GM19351 (cell line): Measurements from ENCODE around the gene F10.
"Not testable (repeated sequence)": the region's sequence is repeated elsewhere in the genome, so short reads cannot be mapped to it uniquely, and the experiment has no call there.

Source experiments
- ATAC-seq: cut with Tn5 transposase; IDR thresholded peaks from one replicate; pipeline ENCODE4 v1.9.1; 2021; ENCODE audit warnings: mild to moderate bottlenecking, moderate library complexity; ENCODE audit not compliant: unreplicated experiment

The F10 gene

GRCh38 chr13:113098162-113098732 lies 24.4 kb upstream of the F10 start:
- ATAC-seq: no peak

DNA sequence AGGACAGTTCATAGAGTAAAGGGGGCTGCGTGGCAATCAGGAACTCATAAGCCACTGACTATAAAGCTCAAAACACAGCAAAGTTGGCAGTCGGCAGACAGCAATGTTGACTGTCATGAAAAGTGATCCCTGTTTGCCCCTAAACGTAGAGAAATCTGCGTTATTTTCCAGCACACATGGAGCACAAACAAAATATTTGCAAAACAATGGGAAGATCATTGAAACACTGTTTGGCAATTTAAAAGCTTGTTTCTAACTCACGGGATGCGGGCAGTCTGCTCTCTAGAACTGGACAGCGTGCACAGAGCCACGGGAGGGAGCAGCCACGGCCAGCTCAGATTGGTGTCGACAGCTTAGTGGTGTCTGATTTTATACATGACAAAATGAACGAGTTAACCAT lies 23.5 kb upstream of the F10 start:
- ATAC-seq: no peak

- ATAC-seq: not testable (repeated sequence)
These were observed 20.3 kb upstream of the F10 start for GRCh38 chr13:113102302-113102701.

- no peak for ATAC-seq
These were observed 19.9 kb upstream of the F10 start for GRCh38 chr13:113102727-113103126.

- ATAC-seq: no peak
These were observed 19.0 kb upstream of the F10 start for GRCh38 chr13:113103646-113104045.

DNA sequence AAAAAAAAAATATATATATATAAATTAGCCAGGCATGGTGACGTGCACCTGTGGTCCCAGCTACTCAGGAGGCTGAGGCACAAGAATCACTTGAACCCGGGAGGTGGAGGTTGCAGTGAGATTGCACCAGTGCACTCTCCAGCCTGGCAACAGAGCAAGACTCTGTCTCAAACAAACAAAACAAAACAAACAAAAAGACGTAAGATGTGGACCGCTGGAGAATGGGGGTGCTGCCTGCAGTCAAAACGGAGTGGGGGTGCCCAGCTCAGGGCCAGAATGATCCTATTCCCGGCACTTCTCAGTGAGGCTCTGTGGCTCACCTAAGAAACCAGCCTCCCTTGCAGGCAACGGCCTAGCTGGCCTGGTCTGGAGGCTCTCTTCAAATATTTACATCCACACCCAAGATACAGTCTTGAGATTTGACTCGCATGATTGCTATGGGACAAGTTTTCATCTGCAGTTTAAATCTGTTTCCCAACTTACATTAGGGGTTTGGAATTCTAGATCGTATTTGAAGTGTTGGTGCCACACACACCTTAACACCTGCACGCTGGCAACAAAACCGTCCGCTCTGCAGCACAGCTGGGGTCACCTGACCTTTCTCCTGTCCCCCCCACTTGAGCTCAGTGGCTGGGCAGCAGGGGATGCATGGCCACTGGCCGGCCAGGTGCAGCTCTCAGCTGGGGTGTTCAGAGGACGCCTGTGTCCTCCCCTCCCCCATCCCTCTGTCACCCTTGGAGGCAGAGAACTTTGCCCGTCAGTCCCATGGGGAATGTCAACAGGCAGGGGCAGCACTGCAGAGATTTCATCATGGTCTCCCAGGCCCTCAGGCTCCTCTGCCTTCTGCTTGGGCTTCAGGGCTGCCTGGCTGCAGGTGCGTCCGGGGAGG lies 17.3 kb upstream of the F10 start, which contains the start of gene F7:
TSS of gene F7 (plus strand) at position 760 of the 889 bp plus-strand sequence. CDS start at position 811, 51 bp downstream.
- no peak for ATAC-seq

GRCh38 chr13:113105921-113106452 lies 16.6 kb upstream of the F10 start:
- no peak for ATAC-seq

GRCh38 chr13:113106711-113107351 lies 15.8 kb upstream of the F10 start:
- ATAC-seq: no peak

- not testable (repeated sequence) for ATAC-seq
These were observed 14.1 kb upstream of the F10 start for GRCh38 chr13:113108521-113108920.

- no peak for ATAC-seq
These were observed 13.2 kb upstream of the F10 start for GRCh38 chr13:113109151-113110047.

DNA sequence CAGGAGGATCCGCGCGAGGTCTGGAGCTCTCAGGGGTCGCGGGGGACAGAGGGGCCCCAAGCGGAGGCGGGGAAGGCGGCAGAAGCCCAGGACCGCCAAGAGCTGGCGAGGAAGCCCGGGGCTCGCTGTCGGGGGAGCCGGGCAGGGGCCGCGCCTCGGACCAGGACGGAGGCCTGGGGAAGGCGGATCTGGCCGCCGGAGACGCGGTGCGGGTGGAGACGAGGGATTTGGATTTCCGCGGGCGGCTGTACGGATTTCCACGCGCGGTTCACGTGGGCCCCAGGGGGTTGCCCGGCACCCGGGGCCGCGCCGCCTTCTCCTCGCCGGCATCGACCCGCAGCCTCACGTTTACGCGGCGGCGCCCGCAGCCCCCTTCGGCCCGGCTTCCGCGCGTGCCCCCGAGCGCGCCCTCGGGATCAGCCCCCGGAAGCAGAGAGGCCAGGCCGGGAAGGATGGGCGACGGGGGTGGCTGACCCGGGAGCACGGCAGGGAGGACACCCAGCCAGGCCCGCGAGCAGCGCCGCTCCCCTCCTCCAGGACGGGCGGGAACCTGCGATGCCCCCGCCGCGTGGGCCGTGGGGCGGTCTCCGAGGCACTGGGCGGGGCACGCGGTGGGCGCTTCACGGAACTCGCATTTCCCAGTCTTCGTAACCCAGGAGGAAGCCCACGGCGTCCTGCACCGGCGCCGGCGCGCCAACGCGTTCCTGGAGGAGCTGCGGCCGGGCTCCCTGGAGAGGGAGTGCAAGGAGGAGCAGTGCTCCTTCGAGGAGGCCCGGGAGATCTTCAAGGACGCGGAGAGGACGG lies 12.3 kb upstream of the F10 start:
- ATAC-seq: no peak

DNA sequence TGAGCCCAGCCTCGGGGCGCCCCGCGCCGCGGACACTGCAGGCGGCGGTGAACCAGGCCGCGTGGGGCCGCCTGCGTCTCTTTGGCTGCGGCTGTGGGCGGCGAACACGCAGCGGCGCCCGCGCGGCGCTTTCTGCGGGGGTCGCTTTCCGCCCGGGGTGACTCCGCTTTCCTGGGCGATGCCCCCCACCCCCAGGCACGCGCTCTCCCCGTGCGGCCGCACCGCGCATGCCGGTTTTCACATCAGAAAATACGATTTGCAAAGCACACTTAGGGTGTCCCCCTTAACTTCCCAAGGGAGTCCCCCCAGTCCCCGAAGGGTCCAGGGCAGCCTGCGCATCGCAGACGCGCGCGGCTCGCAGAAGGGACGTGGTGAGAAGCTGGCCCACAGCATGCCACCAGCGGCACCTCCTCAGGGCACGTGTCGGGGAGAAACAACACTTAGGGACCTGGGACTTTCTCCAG lies 11.7 kb upstream of the F10 start:
- no peak for ATAC-seq

GRCh38 chr13:113111821-113112220 lies 10.8 kb upstream of the F10 start:
- ATAC-seq: not testable (repeated sequence)

DNA sequence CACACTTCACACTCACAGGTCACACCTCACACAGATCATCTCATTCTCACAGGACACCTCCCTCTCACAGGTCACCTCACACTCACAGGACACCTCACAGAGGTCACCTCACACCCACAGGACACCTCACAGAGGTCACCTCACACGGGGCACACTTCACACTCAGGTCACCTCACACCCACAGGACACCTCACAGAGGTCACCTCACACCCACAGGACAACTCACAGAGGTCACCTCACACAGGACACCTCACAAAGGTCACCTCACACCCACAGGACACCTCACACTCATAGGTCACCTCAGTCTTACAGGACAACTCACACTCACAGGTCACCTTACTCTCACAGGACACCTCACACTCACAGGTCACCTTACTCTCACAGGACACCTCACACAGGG lies 10.1 kb upstream of the F10 start:
- ATAC-seq: not testable (repeated sequence)

GRCh38 chr13:113112893-113113845 lies 9.4 kb upstream of the F10 start:
- ATAC-seq: no peak

- ATAC-seq: no peak
These were observed 8.7 kb upstream of the F10 start for GRCh38 chr13:113113846-113114271.

- no peak for ATAC-seq
These were observed 7.9 kb upstream of the F10 start for GRCh38 chr13:113114511-113115362.
